ENCODE data around the gene CLEC2D.
"Not testable (repeated sequence)": the region's sequence is repeated elsewhere in the genome, so short reads cannot be mapped to it uniquely, and the experiment has no call there.

CLEC2D gene

DNA sequence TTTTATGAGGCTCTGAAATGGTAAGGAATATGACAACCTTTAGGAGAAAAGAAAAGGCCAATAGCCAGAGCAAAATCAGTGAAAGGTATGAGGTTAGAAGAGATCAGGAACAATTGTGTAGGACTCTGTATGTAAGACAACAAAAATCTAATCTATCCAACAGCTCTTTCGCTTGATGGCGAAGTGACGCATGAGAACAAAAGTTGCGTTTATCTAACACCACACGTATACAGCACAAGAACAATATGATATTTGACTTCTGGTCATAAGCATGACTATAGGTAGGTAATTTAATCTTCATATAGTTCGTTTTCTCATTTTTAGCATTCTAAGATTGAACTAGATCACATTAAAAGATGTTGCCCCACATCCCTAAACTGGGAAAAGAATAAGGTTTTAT lies 61.9 kb downstream of the CLEC2D start:
- no peak for DNase-seq

DNA sequence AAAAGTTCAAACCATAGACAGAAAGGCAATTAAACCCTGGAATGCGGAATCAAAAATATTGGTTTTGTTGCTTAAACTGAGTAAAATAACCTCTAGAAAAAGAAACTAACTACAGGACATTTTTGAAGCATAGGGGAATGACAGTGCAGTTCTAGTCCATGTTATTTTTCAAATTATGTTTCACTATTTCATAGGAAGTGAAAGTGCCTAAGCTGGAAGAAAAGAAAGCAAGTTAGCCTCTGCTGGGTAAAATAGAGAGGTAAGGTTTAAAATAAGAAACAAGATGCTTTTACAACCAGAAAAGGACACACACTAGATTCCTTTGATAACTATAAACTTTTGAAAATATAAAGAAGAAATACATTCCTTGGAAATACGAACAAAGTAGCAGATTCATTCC lies 62.3 kb downstream of the CLEC2D start:
- DNase-seq = no peak

- no peak for DNase-seq
Measured at GRCh38 chr12:9732921-9733461, 63.5 kb downstream of the CLEC2D start, which contains the start of gene CLECL1. CLECL1 (minus strand) TSS chr12:9733097.

- no peak for DNase-seq
Measured at GRCh38 chr12:9735601-9736000, 66.1 kb downstream of the CLEC2D start.

GRCh38 chr12:9736936-9737705 lies 67.6 kb downstream of the CLEC2D start:
- no peak for DNase-seq

DNA sequence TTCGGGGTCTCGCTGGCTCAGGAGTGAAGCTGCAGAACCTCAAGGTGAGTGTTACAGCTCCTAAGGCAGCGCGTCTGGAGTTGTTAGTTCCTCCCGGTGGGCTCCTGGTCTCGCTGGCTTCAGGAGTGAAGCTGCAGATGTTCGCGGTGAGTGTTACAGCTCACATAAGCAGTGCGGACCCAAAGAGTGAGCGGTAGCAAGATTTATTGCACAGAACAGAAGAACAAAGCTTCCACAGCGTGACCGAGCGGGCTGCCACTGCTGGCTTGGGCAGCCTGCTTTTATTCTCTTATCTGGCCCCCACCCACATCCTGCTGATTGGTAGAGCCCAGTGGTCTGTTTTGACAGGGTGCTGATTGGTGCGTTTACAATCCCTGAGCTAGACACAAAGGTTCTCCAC lies 69.4 kb downstream of the CLEC2D start:
- not testable (repeated sequence) for DNase-seq

DNA sequence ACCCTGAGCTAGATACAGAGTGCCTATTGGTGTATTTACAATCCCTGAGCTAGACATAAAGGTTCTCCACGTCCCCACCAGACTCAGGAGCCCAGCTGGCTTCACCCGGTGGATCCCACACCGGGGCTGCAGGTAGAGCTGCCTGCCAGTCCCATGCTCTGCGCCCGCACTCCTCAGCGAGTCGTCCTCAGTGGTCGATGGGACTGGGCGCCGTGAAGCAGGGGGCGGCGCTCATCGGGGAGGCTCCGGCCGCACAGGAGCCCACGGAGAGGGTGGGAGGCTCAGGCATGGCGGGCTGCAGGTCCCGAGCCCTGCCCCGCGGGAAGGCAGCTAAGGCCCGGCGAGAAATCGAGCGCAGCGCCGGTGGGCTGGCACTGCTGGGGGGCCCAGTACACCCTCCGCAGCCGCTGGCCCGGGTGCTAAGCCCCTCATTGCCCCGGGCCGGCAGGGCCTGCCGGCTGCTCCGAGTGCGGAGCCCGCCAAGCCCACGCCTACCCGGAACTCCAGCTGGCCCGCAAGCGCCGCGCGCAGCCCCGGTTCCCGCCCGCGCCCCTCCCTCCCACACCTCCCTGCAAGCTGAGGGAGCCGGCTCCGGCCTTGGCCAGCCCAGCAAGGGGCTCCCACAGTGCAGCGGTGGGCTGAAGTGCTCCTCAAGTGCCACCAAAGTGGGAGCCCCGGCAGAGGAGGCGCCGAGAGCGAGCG lies 70.0 kb downstream of the CLEC2D start:
- DNase-seq = not testable (repeated sequence)

DNA sequence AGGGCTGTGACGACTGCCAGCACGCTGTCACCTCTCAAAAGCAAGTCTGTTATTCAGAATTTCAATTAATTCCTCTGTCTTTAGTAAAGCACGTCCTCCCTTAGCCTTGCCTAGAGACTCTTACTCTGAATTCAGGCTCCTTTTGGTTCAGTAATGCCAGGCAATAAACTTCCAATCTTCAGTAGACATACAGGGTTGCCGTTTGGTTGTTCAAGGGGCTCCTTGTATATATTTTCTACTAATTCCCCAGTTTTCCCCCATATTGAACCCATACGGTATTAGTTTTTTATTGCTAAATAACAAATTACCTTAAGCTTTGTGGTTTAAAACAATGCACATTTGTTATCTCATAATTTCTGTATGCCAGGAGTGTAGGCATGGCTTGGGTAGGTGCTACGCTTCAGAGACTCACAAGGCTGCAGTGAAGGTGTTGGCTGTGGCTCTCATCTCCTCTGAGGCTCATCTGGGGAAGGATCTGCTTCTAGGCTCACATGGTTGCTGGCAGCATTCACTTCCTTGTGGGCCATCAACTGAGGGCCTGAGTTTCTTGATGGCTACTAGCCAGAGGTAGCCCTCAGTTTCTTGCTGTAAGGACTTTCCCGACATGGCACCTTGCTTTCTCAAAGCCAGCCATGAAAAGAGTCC lies 70.7 kb downstream of the CLEC2D start:
- no peak for DNase-seq

- peak; percentile 38 for DNase-seq
Measured at GRCh38 chr12:9741726-9742125, 72.2 kb downstream of the CLEC2D start.

DNA sequence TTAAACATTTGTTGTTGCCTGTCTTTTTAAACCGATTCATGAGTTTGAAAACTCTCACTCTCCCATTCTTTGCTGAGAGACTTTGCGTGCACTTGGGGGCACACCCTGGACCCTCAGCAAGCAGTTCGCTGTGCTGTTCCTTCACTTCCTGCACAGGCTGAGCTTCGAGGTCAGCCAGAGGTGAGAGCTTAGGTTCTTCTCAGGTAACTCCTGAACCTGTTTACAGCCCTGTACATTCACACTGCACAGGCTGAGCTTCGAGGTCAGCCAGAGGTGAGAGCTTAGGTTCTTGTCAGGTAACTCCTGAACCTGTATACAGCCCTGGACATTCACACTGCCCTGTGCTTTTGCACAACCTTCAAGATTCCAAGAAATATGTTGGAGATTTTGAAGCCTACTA lies 73.1 kb downstream of the CLEC2D start:
- DNase-seq = no peak

DNA sequence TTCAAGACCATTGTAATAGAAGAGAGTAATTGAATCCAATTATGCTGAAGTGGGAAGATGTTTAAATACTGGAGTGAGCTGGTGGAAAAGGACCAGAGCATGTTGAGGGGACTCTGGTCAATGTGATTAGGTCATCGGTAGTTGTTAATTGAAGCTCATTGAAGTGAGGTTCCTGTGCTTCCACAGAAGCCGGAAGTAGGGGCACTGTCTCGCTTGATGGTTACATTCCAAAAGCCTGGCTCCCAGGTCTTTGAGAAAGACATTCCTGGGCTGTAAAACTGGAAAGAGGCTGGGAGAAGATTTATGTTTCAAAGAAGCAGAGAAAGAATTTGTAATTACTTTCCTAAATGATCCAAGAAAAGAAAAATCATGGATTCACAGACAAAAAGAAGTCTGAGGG lies 75.7 kb downstream of the CLEC2D start:
- no peak for DNase-seq

All from stimulated activated CD4-positive, alpha-beta T cell treated with anti-CD3 and anti-CD28 coated beads, Interleukin-12 subunit alpha, Interleukin-12 subunit beta, amount 100 ng/mL, for 4 hours (primary cell).